GM19035 (cell line): ENCODE measurements around the gene FSTL4.

Experiments
- ATAC-seq: cut with Tn5 transposase; IDR thresholded peaks from one replicate; pipeline ENCODE4 v1.9.1; 2021; ENCODE audit not compliant: unreplicated experiment

The FSTL4 gene

GRCh38 chr5:133483406-133484090, 128.8 kb downstream of the FSTL4 start:
- ATAC-seq = no peak

- ATAC-seq = no peak
Measured at GRCh38 chr5:133482028-133482427, 130.3 kb downstream of the FSTL4 start.

DNA sequence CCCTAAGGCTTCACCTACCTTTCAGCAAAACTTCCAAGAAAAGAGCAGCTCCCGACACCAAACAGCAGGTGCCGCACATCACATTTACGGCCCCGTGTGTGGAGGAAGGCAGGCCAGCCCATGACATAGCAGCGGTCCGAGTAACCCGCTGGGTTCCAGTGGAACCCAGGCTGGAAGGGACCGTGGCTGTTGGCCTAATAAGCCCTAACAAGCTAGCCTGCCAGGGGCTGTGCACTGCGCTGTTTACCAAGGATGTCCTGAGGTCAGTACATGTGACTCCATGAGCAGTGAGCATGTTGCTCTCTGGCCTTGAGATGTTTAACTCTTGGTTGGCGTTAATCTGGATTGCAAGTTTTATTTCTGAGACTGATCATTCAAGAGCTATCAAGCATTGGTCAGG, 131.5 kb downstream of the FSTL4 start:
- no peak for ATAC-seq

DNA sequence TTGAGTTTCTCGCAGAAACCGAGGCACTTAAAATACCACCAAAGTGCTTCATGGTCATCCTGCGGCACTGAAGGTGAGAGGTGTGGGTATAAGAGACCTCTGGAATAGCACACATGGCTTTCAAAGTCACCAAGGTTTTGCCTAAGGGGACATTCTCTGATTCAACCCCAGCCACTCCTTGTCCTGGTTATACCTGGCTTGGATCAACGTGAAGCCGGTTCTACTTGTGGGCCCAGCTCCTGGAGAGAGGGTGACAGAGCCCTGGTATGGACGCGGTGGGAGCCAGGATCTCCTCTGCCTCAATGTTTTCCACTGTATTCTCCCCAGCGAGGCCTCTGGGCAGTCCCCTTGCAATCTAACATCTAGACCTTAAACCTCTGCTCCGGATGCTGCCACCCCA, 132.0 kb downstream of the FSTL4 start:
- no peak for ATAC-seq

DNA sequence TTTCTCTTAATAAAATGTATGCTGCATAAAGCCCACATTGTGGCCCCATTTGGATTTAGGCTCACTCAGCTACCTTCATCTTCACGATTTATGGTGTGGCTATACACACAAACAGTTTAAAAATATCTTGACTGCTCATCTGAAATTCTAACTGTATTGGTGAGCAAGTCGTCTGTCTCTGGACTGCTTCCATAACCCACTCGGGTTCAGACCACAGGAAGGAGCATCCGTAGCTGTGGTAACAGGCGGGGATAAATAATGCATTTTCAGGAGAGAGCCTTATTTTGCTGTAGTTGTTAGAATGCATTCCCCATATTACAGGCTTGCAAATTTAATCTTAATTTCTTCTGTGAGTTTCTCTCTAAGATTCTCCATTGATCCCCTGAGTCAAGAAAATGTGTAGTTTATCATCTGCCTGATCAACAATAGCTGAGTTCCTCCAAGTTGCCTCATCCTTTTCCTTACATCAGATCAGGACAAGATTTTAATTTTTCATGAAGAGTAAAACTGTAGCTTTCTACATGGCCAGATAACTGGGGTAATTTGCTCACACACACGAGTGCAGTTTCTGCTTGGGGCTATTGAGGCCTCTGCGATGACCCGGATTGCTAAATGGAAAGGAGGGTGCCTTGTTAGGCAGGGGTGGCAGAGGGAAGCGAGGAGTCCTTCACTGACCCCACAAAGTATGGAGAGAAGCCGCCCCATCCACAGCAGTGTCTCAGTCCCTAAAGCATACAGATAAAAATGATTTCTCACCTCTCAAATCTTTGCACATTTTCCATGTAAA, 133.9 kb downstream of the FSTL4 start:
- ATAC-seq = no peak

DNA sequence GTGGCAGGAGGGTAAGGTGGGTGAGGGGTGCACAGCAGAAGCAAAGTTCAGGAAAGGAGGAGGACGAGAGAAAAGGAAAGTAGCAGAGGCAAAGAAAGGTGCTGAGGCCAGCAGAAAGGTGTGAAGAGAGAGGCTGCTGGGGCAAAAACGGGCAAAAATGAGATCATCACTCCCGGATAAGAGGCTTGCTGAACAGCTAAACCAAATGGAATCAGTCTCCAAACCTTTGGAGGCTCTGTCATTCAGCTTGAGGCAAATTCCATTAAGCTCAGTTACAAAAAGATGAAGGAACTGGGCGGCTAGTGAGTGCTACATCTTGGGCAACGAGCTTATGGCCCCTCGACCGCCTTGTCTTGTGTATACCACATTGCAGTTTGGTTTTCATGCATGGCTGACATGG, 136.4 kb downstream of the FSTL4 start:
- ATAC-seq = no peak

DNA sequence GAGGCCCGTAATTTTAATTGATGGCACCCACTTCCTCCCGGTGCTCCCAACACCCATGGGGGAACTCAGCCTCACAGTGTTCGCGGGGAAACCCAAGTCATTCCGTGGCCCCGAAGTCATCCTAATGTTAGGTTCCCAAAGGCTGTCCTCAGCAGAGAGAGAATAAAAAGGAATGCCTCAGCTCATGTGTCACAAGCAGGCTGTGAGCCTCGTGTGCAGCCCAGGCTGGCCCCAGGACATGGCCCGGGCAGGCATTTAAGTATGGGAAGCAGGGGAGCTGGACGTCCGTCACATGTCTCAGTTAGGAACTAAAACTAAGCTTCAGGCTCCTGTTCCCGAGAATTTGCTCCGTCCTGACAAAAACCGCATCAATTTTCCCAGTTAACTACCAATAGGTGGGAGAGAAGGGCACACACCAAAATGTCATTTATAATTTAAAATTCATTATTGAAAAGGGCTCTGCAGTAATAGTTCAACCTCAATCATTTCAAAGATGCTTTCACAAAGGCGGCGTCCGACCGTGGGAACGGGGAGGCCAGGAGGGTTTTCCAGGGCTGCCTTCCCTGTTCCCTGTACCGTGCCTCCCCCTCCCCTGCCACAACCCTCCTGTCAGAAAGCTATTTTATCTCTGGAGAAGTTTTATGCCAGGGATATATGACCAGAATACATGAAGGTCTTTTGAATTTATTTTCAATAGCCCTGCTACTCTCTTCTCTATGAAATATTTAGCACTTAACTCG, 137.3 kb downstream of the FSTL4 start:
- no peak for ATAC-seq

DNA sequence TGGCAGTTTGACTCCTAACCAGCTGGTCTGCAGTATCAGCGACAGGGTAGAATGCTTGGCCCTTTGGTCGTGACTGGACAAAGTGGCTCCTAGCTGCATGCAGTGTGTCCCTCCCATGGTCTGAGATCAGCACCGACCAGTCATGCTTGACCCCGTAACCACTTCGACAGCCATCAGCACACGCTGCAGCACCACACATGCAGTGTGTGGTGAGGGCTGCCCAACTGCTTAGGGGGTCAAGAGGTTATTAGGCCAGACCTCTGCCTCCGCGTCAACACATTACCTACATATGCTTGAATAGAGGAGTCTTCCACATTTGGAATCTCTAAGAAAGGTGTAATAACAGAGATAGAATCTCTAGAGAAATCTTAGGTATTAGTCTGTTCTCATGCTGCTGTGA, 139.1 kb downstream of the FSTL4 start:
- ATAC-seq = no peak

- no peak for ATAC-seq
Measured at GRCh38 chr5:133472829-133473228, 139.5 kb downstream of the FSTL4 start.

GRCh38 chr5:133471699-133472098, 140.6 kb downstream of the FSTL4 start:
- no peak for ATAC-seq

GRCh38 chr5:133470841-133471240, 141.5 kb downstream of the FSTL4 start:
- no peak for ATAC-seq

- ATAC-seq = no peak
Measured at GRCh38 chr5:133469846-133470245, 142.5 kb downstream of the FSTL4 start.

DNA sequence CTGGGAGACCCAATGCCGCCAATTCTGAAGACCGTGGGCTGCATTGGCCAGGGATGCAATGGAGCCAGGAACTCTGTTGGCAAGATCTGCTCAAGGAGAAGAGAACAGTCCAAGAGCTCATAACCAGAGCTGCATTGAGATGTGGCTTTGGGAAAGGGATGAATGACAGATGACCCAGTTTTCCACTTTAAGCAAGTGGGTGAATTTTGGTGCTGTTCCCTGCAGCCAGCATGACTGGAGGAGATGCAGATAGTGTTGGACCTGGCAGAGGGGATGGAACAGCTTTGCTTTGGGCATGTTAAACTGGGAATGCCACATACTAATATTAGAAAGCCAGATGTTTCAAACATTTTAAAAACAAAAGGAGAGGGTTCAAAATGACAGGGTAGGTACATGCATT, 143.1 kb downstream of the FSTL4 start:
- no peak for ATAC-seq

GRCh38 chr5:133468596-133468995, 143.7 kb downstream of the FSTL4 start:
- ATAC-seq = no peak

GRCh38 chr5:133467826-133468463, 144.4 kb downstream of the FSTL4 start:
- ATAC-seq = no peak

DNA sequence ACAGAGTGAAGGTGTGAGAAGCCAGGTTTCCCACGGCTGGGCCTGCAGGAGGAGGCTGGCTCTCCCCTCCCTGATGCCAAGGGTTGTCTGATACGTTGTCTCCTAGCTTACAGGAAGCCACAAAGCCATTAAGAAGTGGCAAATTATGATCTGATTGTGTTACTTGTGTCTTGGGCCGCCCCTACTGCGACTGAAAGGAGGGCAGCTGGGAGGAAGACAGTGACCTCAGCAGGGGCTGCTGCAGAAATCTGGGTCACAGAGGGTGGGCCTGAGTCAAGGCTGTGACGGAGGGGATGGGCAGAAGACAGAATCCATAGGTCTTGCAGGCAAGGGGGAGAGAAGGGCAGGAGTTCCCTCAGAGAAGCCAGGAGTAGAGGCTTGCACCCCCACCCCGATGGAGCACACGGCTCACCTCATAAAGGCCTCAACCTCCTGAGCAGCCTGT, 145.0 kb downstream of the FSTL4 start:
- no peak for ATAC-seq

- ATAC-seq = no peak
Measured at GRCh38 chr5:133466556-133467334, 145.6 kb downstream of the FSTL4 start.

- no peak for ATAC-seq
Measured at GRCh38 chr5:133464013-133464412, 148.3 kb downstream of the FSTL4 start.

GRCh38 chr5:133461796-133462516, 150.4 kb downstream of the FSTL4 start:
- ATAC-seq = no peak

DNA sequence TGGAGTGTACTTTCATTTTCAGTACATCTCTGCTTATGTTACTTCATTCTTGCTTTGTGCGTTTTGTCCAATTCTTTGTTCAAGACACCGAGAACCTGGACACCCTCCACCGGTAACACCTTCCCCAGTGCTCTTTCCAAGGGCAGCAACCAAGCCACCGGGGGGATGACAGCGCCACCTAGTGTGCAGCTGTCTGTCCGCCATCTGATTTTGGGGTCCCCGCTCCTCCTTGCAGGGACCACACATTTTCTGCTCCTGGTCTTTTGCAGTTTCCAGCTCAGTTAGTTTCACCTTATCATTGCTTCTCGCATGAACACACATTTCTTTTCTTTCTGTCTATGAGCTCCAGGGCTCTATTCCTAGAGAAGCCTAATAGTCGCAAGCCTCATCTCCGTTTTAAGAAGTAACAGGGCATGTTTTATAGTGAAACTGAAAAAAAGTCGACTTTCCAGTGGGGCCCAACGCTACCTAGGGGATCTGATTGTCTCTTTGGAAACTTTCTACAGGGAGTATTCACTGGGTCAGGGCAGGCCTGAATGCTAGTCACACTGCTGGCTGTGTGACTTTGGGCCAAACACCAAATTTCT, 152.1 kb downstream of the FSTL4 start:
- no peak for ATAC-seq
